Testis (tissue), 2 donors: ENCODE results near the gene TBCD.

ENCODE experiments used
- POLR2A ChIP-seq: fragments of 450-650 bp; IDR thresholded peaks from one replicate; pipeline ENCODE4 v1.6.1; 2017; ENCODE audit warnings: antibody characterized with exemption, mild to moderate bottlenecking, moderate library complexity
- TF ChIP-seq, protein P1 (sequence below), 3 experiments: fragments of 450-650 bp in 2 of 3; fragments of 200-600 bp in 1 of 3; sonication (generic) in 1 of 3; IDR thresholded peaks; one replicate each; pipeline ENCODE4 v1.5.1; 2016 to 2019; ENCODE audit warnings: antibody characterized with exemption in 3 of 3, mild to moderate bottlenecking in 2 of 3, moderate library complexity in 1 of 3

GRCh38 chr17:82915010-82915756, 163.3 kb downstream of the TBCD start:
- TF ChIP-seq, protein P1, sequence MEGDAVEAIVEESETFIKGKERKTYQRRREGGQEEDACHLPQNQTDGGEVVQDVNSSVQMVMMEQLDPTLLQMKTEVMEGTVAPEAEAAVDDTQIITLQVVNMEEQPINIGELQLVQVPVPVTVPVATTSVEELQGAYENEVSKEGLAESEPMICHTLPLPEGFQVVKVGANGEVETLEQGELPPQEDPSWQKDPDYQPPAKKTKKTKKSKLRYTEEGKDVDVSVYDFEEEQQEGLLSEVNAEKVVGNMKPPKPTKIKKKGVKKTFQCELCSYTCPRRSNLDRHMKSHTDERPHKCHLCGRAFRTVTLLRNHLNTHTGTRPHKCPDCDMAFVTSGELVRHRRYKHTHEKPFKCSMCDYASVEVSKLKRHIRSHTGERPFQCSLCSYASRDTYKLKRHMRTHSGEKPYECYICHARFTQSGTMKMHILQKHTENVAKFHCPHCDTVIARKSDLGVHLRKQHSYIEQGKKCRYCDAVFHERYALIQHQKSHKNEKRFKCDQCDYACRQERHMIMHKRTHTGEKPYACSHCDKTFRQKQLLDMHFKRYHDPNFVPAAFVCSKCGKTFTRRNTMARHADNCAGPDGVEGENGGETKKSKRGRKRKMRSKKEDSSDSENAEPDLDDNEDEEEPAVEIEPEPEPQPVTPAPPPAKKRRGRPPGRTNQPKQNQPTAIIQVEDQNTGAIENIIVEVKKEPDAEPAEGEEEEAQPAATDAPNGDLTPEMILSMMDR (IDR thresholded peaks at IDR 0.05): no peak
- no peak for TF ChIP-seq POLR2A
